Osteocyte (in vitro differentiated cells): ENCODE measurements around the gene MAP2K2. TPM values are rescaled to one million over a fixed set of nuclear protein-coding genes. Genes with fewer than 3 reads are reported as not detected.

Source experiments
- DNase-seq: peaks from one replicate; pipeline ENCODE4 v3.0.0; 2021; ENCODE audit warnings: mixed read lengths; ENCODE audit not compliant: unreplicated experiment; ENCODE audit errors: extremely low spot score
- H3K27ac Mint-ChIP-seq: one replicate; pipeline ENCODE4 v1.8.0; 2021; ENCODE audit warnings: mild to moderate bottlenecking, mixed read lengths; ENCODE audit not compliant: unreplicated experiment
- H3K27me3 Mint-ChIP-seq: one replicate; pipeline ENCODE4 v1.8.0; 2021; ENCODE audit warnings: mixed read lengths; ENCODE audit not compliant: unreplicated experiment
- H3K36me3 Mint-ChIP-seq: one replicate; pipeline ENCODE4 v1.8.0; 2021; ENCODE audit warnings: mixed read lengths; ENCODE audit not compliant: unreplicated experiment
- H3K4me1 Mint-ChIP-seq: one replicate; pipeline ENCODE4 v1.8.0; 2021; ENCODE audit warnings: mixed read lengths; ENCODE audit not compliant: unreplicated experiment
- H3K4me3 Mint-ChIP-seq: one replicate; pipeline ENCODE4 v1.8.0; 2021; ENCODE audit warnings: mild to moderate bottlenecking, moderate library complexity, mixed read lengths; ENCODE audit not compliant: unreplicated experiment
- H3K9me3 Mint-ChIP-seq: one replicate; pipeline ENCODE4 v1.8.0; 2021; ENCODE audit warnings: mixed read lengths; ENCODE audit not compliant: unreplicated experiment
- CTCF ChIP-seq: fragments of 200-600 bp; sonication (generic); IDR thresholded peaks from 2 replicates; pipeline ENCODE4 v1.5.0; 2021; ENCODE audit warnings: antibody characterized with exemption, mild to moderate bottlenecking, moderate library complexity
- total RNA-seq: library from RNA; stranded (reverse); gene quantifications from 2 replicates; pipeline ENCODE4 v1.2.1, GENCODE V29; 2021

The MAP2K2 gene
- total RNA-seq, 1 donor from 2014 or later = 174 TPM

GRCh38 chr19:4103080-4103433, 20.9 kb downstream of the MAP2K2 start:
- Mint-ChIP-seq H3K4me1 (no peaks in the 10 kb centered on the region), H3K36me3 (peaks cover 25% of the 10 kb centered on the region), H3K4me3 (no peak overlapping the region), H3K27me3 (no peaks in the 10 kb centered on the region), H3K27ac (no peak overlapping the region), H3K9me3 (no peaks in the 10 kb centered on the region)
- no peak for TF ChIP-seq CTCF
- DNase-seq = no peak

- no peak overlapping the region for H3K4me3 Mint-ChIP-seq
- H3K36me3 Mint-ChIP-seq = peaks cover 26% of the 10 kb centered on the region
- H3K27ac Mint-ChIP-seq = no peak overlapping the region
- TF ChIP-seq CTCF = no peak
- no peak for DNase-seq
- H3K4me1 Mint-ChIP-seq = no peaks in the 10 kb centered on the region
- H3K9me3 Mint-ChIP-seq = no peaks in the 10 kb centered on the region
- H3K27me3 Mint-ChIP-seq = no peaks in the 10 kb centered on the region
These were observed 21.4 kb downstream of the MAP2K2 start for GRCh38 chr19:4102339-4103079.

- TF ChIP-seq CTCF = no peak
- H3K36me3 Mint-ChIP-seq = peaks cover 24% of the 10 kb centered on the region
- no peaks in the 10 kb centered on the region for H3K4me1 Mint-ChIP-seq
- H3K9me3 Mint-ChIP-seq = no peaks in the 10 kb centered on the region
- no peak overlapping the region for H3K27ac Mint-ChIP-seq
- no peak for DNase-seq
- no peak overlapping the region for H3K4me3 Mint-ChIP-seq
- H3K27me3 Mint-ChIP-seq = no peaks in the 10 kb centered on the region
These were observed 22.5 kb downstream of the MAP2K2 start for GRCh38 chr19:4101496-4101770.

GRCh38 chr19:4100647-4101495, 23.1 kb downstream of the MAP2K2 start:
- Mint-ChIP-seq H3K27me3 (no peaks in the 10 kb centered on the region), H3K4me1 (no peaks in the 10 kb centered on the region), H3K4me3 (no peak overlapping the region), H3K9me3 (no peaks in the 10 kb centered on the region), H3K36me3 (peaks cover 24% of the 10 kb centered on the region), H3K27ac (no peak overlapping the region)
- TF ChIP-seq CTCF = no peak
- DNase-seq = no peak

- no peak for DNase-seq
These were observed 24.7 kb downstream of the MAP2K2 start for GRCh38 chr19:4099041-4099764.

More at GRCh38 chr19:4099041-4099764, 24.7 kb downstream of the MAP2K2 start:
- Mint-ChIP-seq H3K4me1 (no peaks in the 10 kb centered on the region), H3K27ac (no peak overlapping the region), H3K9me3 (no peaks in the 10 kb centered on the region), H3K4me3 (no peak overlapping the region), H3K27me3 (no peaks in the 10 kb centered on the region), H3K36me3 (peaks cover 17% of the 10 kb centered on the region)
- TF ChIP-seq CTCF = no peak
